Naive thymus-derived CD8-positive, alpha-beta T cell (primary cell): ENCODE results near the gene ADGRA1. TPM values are rescaled to one million over a fixed set of nuclear protein-coding genes. Genes with fewer than 3 reads are reported as not detected.

Experiments used
- ATAC-seq, 2 donors: fragments of 150-1000 bp; cut with Tn5 transposase in 1 of 2; sonication (Bioruptor Pico), chemical (Tn5 transposase) in 1 of 2; 1 replicate in 1 of 2; 2 replicates in 1 of 2; pipeline ENCODE4 v1.10.0; 2021; ENCODE audit warnings: mild to moderate bottlenecking in 2 of 2, moderate library complexity in 2 of 2
- POLR2A ChIA-PET: fragments of 350-600 bp; sonication (Branson Sonifier 250); formaldehyde crosslinking; loops from one replicate; lab custom pipeline; 2021; ENCODE audit warnings: antibody characterized with exemption; lab: Charles Lee
- DNase-seq, 10 donors: peaks; one replicate each; pipeline versions ENCODE4 v3.0.0 to v3.0.0-alpha.2; 2020 to 2022
- H3K27ac Mint-ChIP-seq, 10 donors: one replicate each; pipeline ENCODE4 v1.8.0; 2020 to 2022; ENCODE audit warnings: mild to moderate bottlenecking in 10 of 10, mixed read lengths in 10 of 10, moderate library complexity in 4 of 10, inconsistent platforms in 1 of 10
- H3K27me3 Mint-ChIP-seq, 5 donors: one replicate each; pipeline ENCODE4 v1.8.0; 2021 to 2022; ENCODE audit warnings: mixed read lengths in 5 of 5
- H3K36me3 Mint-ChIP-seq, 3 donors: one replicate each; pipeline ENCODE4 v1.8.0; 2020 to 2022; ENCODE audit warnings: mixed read lengths in 3 of 3, mild to moderate bottlenecking in 2 of 3, inconsistent platforms in 1 of 3
- H3K4me1 Mint-ChIP-seq, 4 donors: one replicate each; pipeline ENCODE4 v1.8.0; 2021 to 2022; ENCODE audit warnings: mixed read lengths in 4 of 4
- H3K4me3 Mint-ChIP-seq, 10 donors: one replicate each; pipeline ENCODE4 v1.8.0; 2020 to 2022; ENCODE audit warnings: mild to moderate bottlenecking in 10 of 10, mixed read lengths in 10 of 10, moderate library complexity in 6 of 10, inconsistent platforms in 1 of 10
- H3K9me3 Mint-ChIP-seq, 9 donors: one replicate each; pipeline ENCODE4 v1.8.0; 2020 to 2022; ENCODE audit warnings: mixed read lengths in 9 of 9, mild to moderate bottlenecking in 3 of 9, inconsistent platforms in 1 of 9, moderate library complexity in 1 of 9
- polyA plus RNA-seq, 3 donors: library from polyadenylated mRNA; unstranded; fragments of 300-500 nt; fragmentation: Illumina TruSeq; gene quantifications; one replicate each; pipeline ENCODE4 v1.2.3, GENCODE V29; 2021
- total RNA-seq, 8 experiments: library from RNA in 2 of 8; stranded (reverse) in 2 of 8; gene quantifications; one replicate each; pipeline ENCODE4 v1.2.3 and lab custom pipeline; 2021 to 2026

Gene ADGRA1
- total and polyA plus RNA-seq, 5 experiments from 2014 or later, result not detected

DNA sequence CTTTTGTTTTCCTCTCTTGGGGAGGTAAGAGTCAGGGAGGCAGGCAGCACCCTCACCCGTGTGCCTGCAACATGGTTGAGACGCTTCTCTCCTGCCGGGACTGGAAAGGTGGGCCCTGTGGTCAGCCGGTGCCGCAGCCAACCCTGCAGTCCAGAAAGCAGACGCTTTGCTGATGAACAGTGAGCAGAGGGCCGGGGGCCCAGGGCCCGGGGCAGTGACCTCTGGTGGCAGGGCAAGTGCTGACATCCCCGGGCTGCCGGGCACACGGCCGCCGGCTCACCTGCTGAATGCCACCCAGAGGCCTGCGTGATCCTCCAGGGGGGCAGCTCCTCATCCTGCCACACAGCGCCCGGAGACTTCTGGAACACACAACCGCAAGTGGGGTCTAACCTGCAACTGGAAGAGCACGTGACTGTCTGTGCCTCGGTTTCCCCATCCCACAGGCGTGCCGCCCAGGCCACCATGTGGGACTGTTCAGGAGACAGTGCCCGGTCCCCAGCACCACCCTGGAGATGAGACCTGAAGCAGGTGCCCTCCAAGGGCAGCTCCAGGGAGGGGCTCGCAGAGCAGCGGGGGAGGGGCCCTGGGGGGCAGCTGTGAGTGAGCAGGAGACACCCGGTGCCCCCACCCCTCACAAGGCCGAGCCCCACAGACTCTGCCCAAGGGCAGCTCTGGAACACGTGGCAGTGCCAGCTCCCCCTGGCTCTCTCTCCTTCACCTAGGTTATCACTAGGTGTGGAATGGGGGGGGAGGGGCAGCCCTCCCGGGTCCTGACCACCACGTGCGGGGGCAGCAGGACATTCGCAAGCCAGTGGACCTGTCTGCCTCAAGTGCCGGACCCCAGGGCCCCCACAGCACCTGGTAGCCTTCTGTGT lies 2.2 kb upstream of the ADGRA1 start:
- POLR2A ChIA-PET, result no interaction called here
- Mint-ChIP-seq H3K4me1 (peaks cover 0 to 6% (median 2%) of the 10 kb centered on the region in 4 donors), H3K27me3 (peaks cover 7 to 43% (median 21%) of the 10 kb centered on the region in 5 donors), H3K36me3 (no peaks in the 10 kb centered on the region), H3K27ac (no peak overlapping the region), H3K4me3 (no peak overlapping the region), H3K9me3 (no peaks in the 10 kb centered on the region)
- DNase-seq (no peak), ATAC-seq (no peak)

DNA sequence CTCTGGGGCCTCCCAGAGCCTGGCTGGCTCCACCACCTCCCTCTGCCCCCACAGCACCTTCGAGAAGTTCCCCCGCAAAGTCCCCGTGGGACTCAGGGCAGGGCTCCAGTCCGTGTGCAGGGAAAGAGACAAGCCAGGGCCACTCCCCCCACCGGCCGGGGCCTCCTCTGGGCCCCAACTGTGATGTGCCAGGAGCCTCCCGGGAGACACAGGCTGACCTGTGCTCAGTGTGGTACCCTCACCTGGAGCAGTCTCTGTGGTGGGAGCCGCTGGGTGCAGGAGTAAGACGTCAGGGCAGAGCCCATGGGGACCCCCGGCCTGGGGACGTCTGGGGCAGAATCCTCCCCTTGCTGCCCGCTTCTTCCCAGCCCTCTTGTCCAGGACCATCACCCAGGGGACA lies 1.5 kb upstream of the ADGRA1 start:
- no peaks in the 10 kb centered on the region for H3K36me3 Mint-ChIP-seq
- no peaks in the 10 kb centered on the region for H3K9me3 Mint-ChIP-seq
- DNase-seq, result no peak
- H3K27ac Mint-ChIP-seq, result no peak overlapping the region
- H3K4me3 Mint-ChIP-seq, result no peak overlapping the region
- H3K4me1 Mint-ChIP-seq, result peaks cover 0 to 6% (median 2%) of the 10 kb centered on the region in 4 donors
- peaks cover 8 to 44% (median 21%) of the 10 kb centered on the region in 5 donors for H3K27me3 Mint-ChIP-seq
- POLR2A ChIA-PET, result no interaction called here
- no peak for ATAC-seq

DNA sequence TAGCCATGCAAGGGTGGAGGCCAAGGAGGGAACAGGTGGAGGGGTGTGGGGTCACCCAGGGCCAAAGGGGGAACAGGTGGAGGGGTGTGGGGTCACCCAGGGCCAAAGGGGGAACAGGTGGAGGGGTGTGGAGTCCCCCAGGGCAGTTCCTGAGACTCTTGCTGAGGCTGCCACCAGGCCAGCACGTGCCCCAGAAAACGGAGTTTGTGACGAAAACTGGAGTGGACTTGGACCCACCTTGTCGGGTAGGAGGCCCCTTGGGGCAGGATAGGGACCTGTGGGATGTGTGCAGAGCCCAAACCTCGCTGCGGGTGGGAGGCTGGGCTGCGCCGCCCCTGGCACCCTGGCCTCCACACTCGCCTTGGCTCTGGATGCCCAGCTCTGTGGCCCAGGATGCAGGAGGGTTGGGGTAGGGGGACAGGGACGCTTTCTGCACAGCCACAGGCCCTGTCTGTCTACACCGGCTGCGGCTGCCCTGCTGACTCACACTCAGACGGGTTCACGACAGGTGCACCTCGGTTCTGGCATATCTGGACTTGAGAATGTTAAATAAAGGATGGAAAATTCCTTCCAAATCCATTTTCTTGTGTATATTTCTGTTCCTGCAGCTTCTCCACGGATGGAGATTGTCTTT lies 562 bp upstream of the ADGRA1 start:
- H3K9me3 Mint-ChIP-seq, result no peaks in the 10 kb centered on the region
- POLR2A ChIA-PET, result no interaction called here
- peaks cover 9 to 46% (median 21%) of the 10 kb centered on the region in 5 donors for H3K27me3 Mint-ChIP-seq
- no peak overlapping the region for H3K27ac Mint-ChIP-seq
- peaks cover 0 to 6% (median 2%) of the 10 kb centered on the region in 4 donors for H3K4me1 Mint-ChIP-seq
- H3K4me3 Mint-ChIP-seq, result no peak overlapping the region
- no peak for DNase-seq
- H3K36me3 Mint-ChIP-seq, result no peaks in the 10 kb centered on the region
- ATAC-seq, result no peak

DNA sequence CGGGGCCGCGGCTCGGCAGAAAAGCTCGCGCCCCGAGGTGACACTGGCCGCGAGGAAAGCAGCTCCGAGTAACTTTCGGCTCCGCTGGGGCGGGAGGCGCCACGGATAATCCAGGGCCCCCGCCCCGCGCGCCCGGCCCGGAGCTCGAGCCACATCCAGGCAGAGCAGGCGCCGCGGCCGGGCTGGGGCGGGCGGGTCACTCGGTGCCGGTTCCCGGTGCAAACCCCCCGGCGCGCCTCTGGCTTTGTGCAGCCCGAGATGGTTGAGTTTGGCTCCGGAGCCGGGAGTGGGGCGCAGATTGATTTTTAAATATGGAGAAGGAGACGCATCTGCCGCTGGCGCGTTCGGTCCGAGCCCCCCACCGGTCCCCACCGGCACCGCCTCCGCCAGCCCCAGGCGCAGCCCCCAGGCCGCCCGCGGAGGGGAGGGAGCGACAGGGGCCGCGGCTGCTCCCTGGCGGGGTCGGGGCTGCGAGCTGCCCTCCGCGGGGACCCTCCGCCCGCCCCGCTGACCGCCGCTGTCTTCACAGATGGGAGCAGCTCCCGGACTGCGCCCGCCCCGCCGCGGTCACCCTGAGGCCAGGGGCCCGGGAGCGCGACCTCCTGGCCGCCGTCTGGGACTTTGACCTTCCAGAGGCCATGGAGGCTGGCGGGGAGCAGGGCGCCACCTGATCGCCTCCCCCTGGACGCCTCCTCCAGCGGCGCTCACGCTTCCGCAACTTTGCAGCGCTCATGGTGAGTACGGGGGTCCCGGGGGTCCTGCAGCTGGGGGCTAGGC lies 643 bp downstream of the ADGRA1 start:
- ATAC-seq (no peak), DNase-seq (no peak)
- Mint-ChIP-seq H3K27ac (no peak overlapping the region), H3K4me1 (peaks cover 0 to 6% (median 2%) of the 10 kb centered on the region in 4 donors), H3K9me3 (no peaks in the 10 kb centered on the region), H3K27me3 (peaks cover 9 to 46% (median 21%) of the 10 kb centered on the region in 5 donors), H3K4me3 (no peak overlapping the region), H3K36me3 (no peaks in the 10 kb centered on the region)
- POLR2A ChIA-PET, result no interaction called here

DNA sequence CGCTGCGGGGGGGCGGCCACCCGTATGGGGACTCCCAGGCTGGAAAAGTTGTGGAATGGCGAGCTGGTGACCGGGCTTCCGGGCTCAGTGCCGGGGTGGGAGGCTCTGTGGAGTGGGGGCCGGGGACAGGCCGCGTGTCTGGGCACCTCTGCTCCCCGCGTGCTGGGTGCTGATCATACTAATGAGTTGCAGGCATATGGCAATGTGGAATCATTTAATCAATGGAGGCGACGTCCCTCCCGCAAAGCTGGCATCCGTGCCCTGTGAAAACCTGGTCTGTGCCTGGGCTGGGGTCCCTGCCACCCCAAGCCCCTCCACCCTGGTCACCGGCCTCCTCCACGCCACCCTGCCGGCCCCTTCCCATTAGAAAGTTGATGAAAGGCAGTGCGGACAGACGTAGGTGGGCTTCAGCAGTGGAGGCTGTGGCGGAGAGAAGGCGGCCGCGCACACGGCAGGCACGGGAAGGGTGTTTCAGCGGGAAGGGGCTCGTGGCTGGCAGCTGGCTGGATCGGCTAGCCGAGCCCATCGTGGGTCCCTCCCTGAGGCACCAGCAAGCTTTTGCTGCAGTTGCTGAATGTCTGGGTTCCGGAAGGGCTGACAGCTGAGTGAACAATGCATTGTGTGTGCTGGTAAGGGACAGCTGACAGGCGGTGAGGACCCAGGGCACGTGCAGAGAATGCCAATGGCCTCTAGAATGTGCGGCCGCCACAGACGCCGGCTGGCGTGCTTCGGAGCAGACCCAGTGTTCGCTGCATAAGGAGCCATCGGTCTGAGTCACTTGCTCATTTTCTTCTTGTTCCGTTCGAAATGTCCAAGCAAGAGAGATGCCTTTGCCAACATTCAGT lies 1.5 kb downstream of the ADGRA1 start:
- H3K9me3 Mint-ChIP-seq, result no peaks in the 10 kb centered on the region

DNA sequence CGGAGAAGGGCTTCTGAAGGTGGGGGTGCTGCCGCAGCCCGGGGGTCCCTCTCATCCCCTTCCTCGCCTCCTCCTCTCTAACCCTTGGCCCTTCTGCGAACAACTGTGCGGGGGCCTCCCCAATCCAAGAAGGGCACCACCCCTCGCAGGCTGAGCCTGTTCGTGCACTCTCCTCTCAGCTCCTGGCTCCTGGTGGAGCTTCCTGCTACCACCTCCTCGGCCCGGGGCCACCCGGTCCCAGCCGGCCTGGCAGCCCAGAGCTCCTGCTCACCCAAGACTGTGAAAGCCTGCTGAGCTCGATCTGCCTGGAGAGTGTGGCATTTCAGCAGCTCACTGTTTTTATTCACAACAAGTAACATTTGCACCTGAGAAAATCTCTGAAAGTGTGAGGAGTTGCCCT lies 2.4 kb downstream of the ADGRA1 start:
- no peak for ATAC-seq
- Mint-ChIP-seq H3K4me1 (peaks cover 0 to 6% (median 2%) of the 10 kb centered on the region in 4 donors), H3K4me3 (no peak overlapping the region), H3K27me3 (peaks cover 6 to 35% (median 13%) of the 10 kb centered on the region in 5 donors), H3K27ac (no peak overlapping the region), H3K36me3 (no peaks in the 10 kb centered on the region), H3K9me3 (no peaks in the 10 kb centered on the region)
- no peak for DNase-seq
- POLR2A ChIA-PET, result no interaction called here

More for the DNA sequence above, 1.5 kb downstream of the ADGRA1 start:
- H3K36me3 Mint-ChIP-seq, result no peaks in the 10 kb centered on the region
- POLR2A ChIA-PET, result no interaction called here
- DNase-seq (no peak), ATAC-seq (no peak)
- peaks cover 8 to 43% (median 13%) of the 10 kb centered on the region in 5 donors for H3K27me3 Mint-ChIP-seq
- H3K4me1 Mint-ChIP-seq, result peaks cover 0 to 6% (median 2%) of the 10 kb centered on the region in 4 donors
- H3K27ac Mint-ChIP-seq, result no peak overlapping the region
- H3K4me3 Mint-ChIP-seq, result no peak overlapping the region

DNA sequence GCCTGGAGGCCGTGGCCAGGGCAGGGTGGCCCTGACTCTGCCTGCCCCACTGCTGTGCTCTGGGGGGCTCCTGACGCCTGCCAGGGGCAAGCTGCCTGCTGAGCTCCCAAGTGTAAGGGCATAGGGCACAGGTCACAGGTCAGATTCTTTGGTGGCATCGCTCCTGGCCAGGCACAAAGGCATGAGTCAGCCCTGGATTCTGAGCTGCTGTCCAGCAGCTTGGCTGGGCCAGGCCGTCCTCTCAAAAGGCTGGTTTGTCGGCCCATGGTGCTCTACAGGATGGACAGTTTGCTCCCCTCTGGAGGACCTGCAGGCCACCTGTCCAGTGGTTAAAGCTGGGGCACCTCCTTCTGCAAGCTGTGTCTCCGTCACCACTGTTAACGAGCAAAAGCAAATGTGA lies 2.9 kb downstream of the ADGRA1 start:
- H3K4me3 Mint-ChIP-seq, result no peak overlapping the region
- H3K36me3 Mint-ChIP-seq, result no peaks in the 10 kb centered on the region
- DNase-seq (no peak), ATAC-seq (no peak)
- peaks cover 5 to 34% (median 13%) of the 10 kb centered on the region in 5 donors for H3K27me3 Mint-ChIP-seq
- POLR2A ChIA-PET, result no interaction called here
- H3K9me3 Mint-ChIP-seq, result no peaks in the 10 kb centered on the region
- no peak overlapping the region for H3K27ac Mint-ChIP-seq
- peaks cover 0 to 6% (median 2%) of the 10 kb centered on the region in 4 donors for H3K4me1 Mint-ChIP-seq

DNA sequence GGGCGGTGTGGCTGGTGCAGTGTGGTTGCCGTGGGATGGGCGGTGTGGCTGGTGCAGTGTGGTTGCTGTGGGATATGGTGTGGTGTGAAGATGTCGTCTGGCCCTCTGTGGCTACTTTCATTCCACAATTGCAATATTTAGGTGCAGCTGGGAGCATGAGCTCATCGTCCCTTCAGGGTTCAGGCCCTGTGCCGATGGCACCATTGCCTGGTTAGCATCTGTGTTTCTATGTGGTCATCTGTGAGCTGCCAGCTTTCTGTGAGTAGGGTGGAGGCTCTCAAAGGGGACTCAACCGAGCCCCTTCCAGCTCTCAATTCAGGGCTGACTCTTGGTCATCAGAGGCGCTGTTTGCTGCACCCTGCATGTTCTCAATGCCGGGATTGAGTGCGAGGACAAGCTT lies 3.6 kb downstream of the ADGRA1 start:
- ATAC-seq, result no peak
- no peak for DNase-seq
- POLR2A ChIA-PET, result no interaction called here
- H3K4me1 Mint-ChIP-seq, result peaks cover 0 to 6% (median 2%) of the 10 kb centered on the region in 4 donors
- no peak overlapping the region for H3K4me3 Mint-ChIP-seq
- H3K36me3 Mint-ChIP-seq, result no peaks in the 10 kb centered on the region
- H3K27me3 Mint-ChIP-seq, result peaks cover 5 to 31% (median 13%) of the 10 kb centered on the region in 5 donors
- H3K27ac Mint-ChIP-seq, result no peak overlapping the region
- H3K9me3 Mint-ChIP-seq, result no peaks in the 10 kb centered on the region

DNA sequence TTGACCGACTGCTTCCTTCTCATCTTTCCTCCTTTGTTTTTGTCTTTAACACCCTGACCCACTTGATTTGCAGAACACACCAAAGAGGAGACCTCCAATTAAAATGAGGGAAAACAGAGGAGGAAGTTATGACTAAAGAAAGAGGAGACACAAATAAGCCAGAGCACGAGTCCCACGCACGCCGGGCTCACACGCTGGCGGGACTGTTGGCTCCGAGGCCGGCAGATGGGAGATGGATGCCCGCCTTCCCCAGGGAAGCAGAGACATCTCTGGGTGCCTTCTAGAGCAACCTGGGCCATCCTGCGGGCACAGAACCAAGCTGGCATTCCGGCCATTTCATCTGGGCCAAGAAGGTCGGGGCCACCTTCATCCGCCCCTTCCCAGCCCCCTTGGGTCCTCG lies 5.6 kb downstream of the ADGRA1 start:
- DNase-seq (no peak), ATAC-seq (no peak)
- H3K36me3 Mint-ChIP-seq, result no peaks in the 10 kb centered on the region
- POLR2A ChIA-PET, result no interaction called here
- no peak overlapping the region for H3K27ac Mint-ChIP-seq
- no peak overlapping the region for H3K4me3 Mint-ChIP-seq
- H3K4me1 Mint-ChIP-seq, result no peaks in the 10 kb centered on the region
- H3K27me3 Mint-ChIP-seq, result peaks cover 2 to 26% (median 9%) of the 10 kb centered on the region in 5 donors
- H3K9me3 Mint-ChIP-seq, result no peaks in the 10 kb centered on the region

DNA sequence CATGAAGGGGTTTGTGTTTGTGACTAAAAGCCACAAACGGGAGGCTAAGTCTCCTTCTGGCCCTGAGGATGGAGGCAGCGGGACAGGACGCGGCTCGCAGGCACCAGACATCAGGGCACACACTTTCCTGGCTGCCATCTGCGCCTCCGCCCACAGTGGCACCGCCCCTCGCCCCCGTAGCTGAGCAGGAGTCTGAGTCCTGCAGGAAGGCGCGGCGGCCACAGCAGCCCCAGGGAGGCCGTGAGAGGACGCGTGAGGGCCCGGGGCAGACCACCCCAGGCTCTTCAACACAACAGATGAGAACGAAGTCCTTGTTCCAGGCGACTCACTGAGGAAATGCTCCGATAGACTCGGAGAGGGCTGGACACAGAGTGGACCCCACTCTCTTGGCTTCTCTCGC lies 6.6 kb downstream of the ADGRA1 start:
- H3K9me3 Mint-ChIP-seq, result no peaks in the 10 kb centered on the region
- peaks cover 2 to 22% (median 9%) of the 10 kb centered on the region in 5 donors for H3K27me3 Mint-ChIP-seq
- no peaks in the 10 kb centered on the region for H3K36me3 Mint-ChIP-seq
- ATAC-seq (no peak), DNase-seq (no peak)
- H3K4me1 Mint-ChIP-seq, result no peaks in the 10 kb centered on the region
- H3K27ac Mint-ChIP-seq, result no peak overlapping the region
- no peak overlapping the region for H3K4me3 Mint-ChIP-seq
- POLR2A ChIA-PET, result no interaction called here

DNA sequence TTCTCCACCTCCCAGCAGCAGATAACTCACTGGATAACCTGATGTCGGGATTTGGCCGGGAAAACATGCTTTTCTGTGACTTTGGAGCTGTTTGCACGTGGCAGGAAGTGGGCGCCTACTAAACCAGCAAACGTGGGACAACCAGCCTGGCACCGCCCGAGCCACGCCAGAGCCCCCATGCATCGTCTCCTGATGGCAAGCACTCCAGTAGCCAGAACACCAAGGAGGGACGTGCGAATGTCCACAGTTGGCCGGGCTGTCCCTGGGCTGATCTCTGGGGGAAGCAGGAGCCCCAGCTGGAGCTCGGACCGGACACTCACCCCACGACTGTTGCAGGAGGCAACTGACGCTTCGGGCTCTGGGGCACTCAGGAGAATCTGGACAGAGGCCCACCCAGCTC lies 7.1 kb downstream of the ADGRA1 start:
- Mint-ChIP-seq H3K36me3 (no peaks in the 10 kb centered on the region), H3K27me3 (peaks cover 2 to 20% (median 9%) of the 10 kb centered on the region in 5 donors), H3K9me3 (no peaks in the 10 kb centered on the region), H3K4me1 (no peaks in the 10 kb centered on the region), H3K4me3 (no peak overlapping the region), H3K27ac (no peak overlapping the region)
- DNase-seq (no peak), ATAC-seq (no peak)
- POLR2A ChIA-PET, result no interaction called here

DNA sequence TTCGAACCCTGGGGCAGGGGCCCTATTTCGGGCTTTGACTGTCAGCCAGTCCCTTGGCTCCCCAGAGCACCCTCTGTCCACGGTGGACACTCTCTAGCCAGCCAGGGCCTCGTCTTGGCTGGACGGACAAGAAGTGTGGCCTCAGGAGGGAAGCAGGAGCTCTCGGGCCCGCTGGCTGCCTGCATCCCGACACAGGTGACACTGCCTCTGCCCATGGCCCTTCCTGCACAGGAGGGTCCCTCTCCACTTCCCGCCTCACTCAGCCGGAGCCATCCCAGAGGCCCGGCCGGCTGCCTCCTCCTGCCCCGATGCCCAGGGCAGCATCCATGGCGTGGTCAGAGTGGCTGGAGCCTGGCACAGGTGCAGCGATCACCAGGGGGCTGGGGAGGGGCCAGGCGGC lies 7.9 kb downstream of the ADGRA1 start:
- no peaks in the 10 kb centered on the region for H3K36me3 Mint-ChIP-seq
- H3K27ac Mint-ChIP-seq, result no peak overlapping the region
- H3K9me3 Mint-ChIP-seq, result no peaks in the 10 kb centered on the region
- no peak overlapping the region for H3K4me3 Mint-ChIP-seq
- DNase-seq, result no peak
- POLR2A ChIA-PET, result no interaction called here
- no peaks in the 10 kb centered on the region for H3K4me1 Mint-ChIP-seq
- no peak for ATAC-seq
- peaks cover 2 to 21% (median 8%) of the 10 kb centered on the region in 5 donors for H3K27me3 Mint-ChIP-seq
